A673 (cell line): ENCODE measurements around the gene ZNF837. TPM values are rescaled to one million over a fixed set of nuclear protein-coding genes. Genes with fewer than 3 reads are reported as not detected.
"Not testable (repeated sequence)": the region's sequence is repeated elsewhere in the genome, so short reads cannot be mapped to it uniquely, and the experiment has no call there.

ENCODE experiments used
- BruUV-seq: library from RNA; stranded (reverse); fragments of 400-500 nt; replicated peaks from 2 replicates; lab custom pipeline; 2021; lab: Mats Ljungman, UMichigan
- CTCF ChIA-PET: fragments of 300-600 bp; sonication (Branson Sonifier 250); formaldehyde crosslinking; loops from one replicate; lab custom pipeline; 2022; ENCODE audit warnings: antibody characterized with exemption; lab: Charles Lee
- POLR2A ChIA-PET: fragments of 300-600 bp; sonication (Branson Sonifier 250); formaldehyde crosslinking; loops from one replicate; lab custom pipeline; 2022; ENCODE audit warnings: antibody characterized with exemption; ENCODE audit not compliant: low non-redundant PET; lab: Charles Lee
- DNase-seq: peaks from one replicate; pipeline ENCODE4 v3.0.0-alpha.2; 2015; ENCODE audit warnings: low spot score
- H3K27ac ChIP-seq: fragments of 200-600 bp; sonication (generic); 2 replicates; pipeline ENCODE4 v1.5.1; 2016; ENCODE audit warnings: mixed run types, low read depth, mild to moderate bottlenecking, mixed read lengths, antibody characterized with exemption, low read length; ENCODE audit not compliant: poor library complexity, severe bottlenecking
- H3K27me3 ChIP-seq: fragments of 200-600 bp; sonication (generic); replicated peaks from 2 replicates; pipeline ENCODE4 v1.6.1; 2017; ENCODE audit warnings: mixed run types, low read depth, mild to moderate bottlenecking, mixed read lengths, antibody characterized with exemption, low read length; ENCODE audit not compliant: insufficient read depth, poor library complexity
- H3K36me3 ChIP-seq: fragments of 200-600 bp; sonication (generic); 2 replicates; pipeline ENCODE4 v1.6.1; 2016; ENCODE audit warnings: mixed run types, mild to moderate bottlenecking, mixed read lengths, antibody characterized with exemption, low read length; ENCODE audit not compliant: insufficient read depth, poor library complexity, severe bottlenecking
- H3K4me1 ChIP-seq: fragments of 200-600 bp; sonication (generic); 2 replicates; pipeline ENCODE4 v1.6.1; 2017; ENCODE audit warnings: mixed run types, mild to moderate bottlenecking, mixed read lengths, antibody characterized with exemption, low read length; ENCODE audit not compliant: insufficient read depth, poor library complexity, severe bottlenecking
- H3K4me3 ChIP-seq: fragments of 200-600 bp; sonication (generic); 2 replicates; pipeline ENCODE4 v1.5.1; 2016; ENCODE audit warnings: low read depth, mixed run types, mild to moderate bottlenecking, mixed read lengths, low read length; ENCODE audit not compliant: poor library complexity, severe bottlenecking
- H3K9me3 ChIP-seq: fragments of 200-600 bp; sonication (generic); 2 replicates; pipeline ENCODE4 v1.6.1; 2016; ENCODE audit warnings: mixed run types, low read depth, mild to moderate bottlenecking, mixed read lengths, antibody characterized with exemption, low read length; ENCODE audit not compliant: poor library complexity, severe bottlenecking
- CTCF ChIP-seq: fragments of 300-800, 200-600 bp; sonication (generic); conservative IDR thresholded peaks from 2 replicates; pipeline ENCODE4 v1.5.1; 2017; ENCODE audit warnings: low read depth, mild to moderate bottlenecking, antibody characterized with exemption, low read length, moderate library complexity, mixed read lengths
- EZH2 ChIP-seq: fragments of 200-600 bp; sonication (generic); IDR thresholded peaks from 2 replicates; pipeline ENCODE4 v1.6.1; 2017; ENCODE audit warnings: borderline replicate concordance, low read depth, mild to moderate bottlenecking, mixed read lengths, antibody characterized with exemption, low read length; ENCODE audit not compliant: poor library complexity, severe bottlenecking
- intact Hi-C: fragments of 100-400 bp; cut with micrococcal nuclease; formaldehyde crosslinking; loops from one replicate; pipeline ENCODE4 v1.10.0; 2022; ENCODE audit not compliant: unreplicated experiment
- total RNA-seq: library from RNA; stranded (reverse); gene quantifications from 2 replicates; pipeline ENCODE4 v1.2.3, GENCODE V29; 2021

The ZNF837 gene
- total RNA-seq, 1 experiment from 2014 or later: 1.3 TPM

DNA sequence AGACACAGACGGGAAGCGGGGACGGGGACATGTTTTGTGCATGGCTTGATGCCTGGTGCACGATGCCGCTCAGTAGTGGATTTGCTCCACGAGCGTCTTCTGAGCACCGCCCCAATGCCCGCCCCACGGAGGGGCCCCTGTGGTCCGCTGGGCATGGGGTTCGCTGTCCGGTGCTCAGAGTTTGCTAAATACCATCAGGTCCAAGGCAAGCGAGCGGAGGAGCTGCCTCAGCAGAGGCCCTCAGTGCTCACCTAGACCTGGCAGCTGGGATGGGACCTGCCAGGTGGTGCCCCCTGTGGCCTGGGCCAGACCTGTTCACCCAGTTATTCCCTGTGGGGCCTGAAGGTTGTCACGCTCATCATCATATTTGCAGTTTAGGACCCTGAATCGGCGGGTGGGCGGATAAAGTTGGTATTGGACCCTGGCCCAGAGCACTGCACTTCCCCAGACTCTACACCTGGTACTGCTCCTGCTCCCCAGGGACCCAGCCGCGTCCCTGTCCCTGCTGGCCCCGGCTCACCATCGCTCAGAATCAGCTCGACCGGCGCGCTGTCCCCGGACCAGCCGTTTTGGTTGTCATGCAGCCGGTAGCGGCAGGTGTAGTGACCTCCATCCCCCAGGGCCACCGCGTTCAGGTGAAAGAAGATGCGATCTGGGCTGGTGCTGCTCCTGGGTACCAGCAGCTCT is 29.8 kb downstream of the ZNF837 start:
- Histone ChIP-seq H3K36me3 (no peaks in the 10 kb centered on the region), H3K27ac (no peak overlapping the region), H3K27me3 (no peaks in the 10 kb centered on the region), H3K4me1 (peaks cover 8% of the 10 kb centered on the region), H3K9me3 (no peaks in the 10 kb centered on the region), H3K4me3 (no peak overlapping the region)
- no TSS peak for BruUV-seq
- intact Hi-C loops: no loop called here
- no peak for DNase-seq
- ChIA-PET CTCF (no interaction called here), POLR2A (no interaction called here)
- TF ChIP-seq EZH2 (no peak), CTCF (no peak)

DNA sequence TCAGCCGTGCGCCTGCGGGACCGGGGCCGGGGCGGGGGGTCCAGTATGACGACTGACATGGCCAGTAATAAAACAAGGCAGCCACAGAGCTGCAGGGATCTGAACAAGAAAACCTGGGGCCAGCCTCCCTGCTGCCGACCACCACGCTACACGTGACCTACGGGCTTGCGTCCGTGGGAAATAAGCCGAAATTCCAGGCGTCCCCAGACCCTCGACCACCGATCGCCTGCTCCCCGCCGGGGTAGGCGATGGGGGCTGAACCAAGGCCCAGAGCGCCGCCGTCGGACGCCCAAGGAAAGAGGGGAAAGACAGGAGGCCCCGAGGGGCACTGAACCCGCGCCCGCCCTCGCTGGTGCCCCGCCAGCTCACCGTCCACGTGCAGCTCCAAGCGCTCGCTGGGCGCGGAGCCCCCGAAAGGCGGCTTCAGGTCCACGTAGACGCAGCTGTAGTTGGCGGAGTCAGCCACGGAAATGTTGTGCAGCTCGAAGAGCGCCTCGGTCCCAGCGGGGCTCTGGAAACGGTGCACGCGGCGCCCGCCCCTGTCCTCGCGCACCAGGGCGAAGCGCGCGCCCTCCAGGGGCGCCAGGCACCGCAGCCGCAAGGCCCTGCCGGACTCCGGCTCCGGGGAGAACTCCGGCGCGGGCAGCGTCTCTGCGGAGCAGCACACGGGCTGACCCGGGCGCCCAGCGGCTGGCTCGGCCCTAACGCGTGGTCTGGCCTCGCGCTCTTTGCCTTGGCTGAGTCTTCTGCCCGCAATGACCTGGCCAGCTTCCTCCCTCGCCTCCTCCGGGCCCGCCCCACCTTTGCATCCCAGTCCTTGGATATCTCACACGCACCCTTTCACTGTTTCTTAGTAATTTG is 30.6 kb downstream of the ZNF837 start:
- POLR2A ChIA-PET: no interaction called here
- Histone ChIP-seq H3K27me3 (no peaks in the 10 kb centered on the region), H3K4me3 (no peak overlapping the region), H3K4me1 (peaks cover 8% of the 10 kb centered on the region), H3K27ac (no peak overlapping the region), H3K9me3 (no peaks in the 10 kb centered on the region), H3K36me3 (no peaks in the 10 kb centered on the region)
- intact Hi-C loops: no loop called here
- CTCF ChIA-PET: no interaction called here
- DNase-seq: no peak
- no TSS peak for BruUV-seq
- TF ChIP-seq EZH2: no peak
- TF ChIP-seq CTCF: no peak

GRCh38 chr19:58349590-58349989 is 31.2 kb downstream of the ZNF837 start:
- Histone ChIP-seq H3K4me3 (no peak overlapping the region), H3K27ac (no peak overlapping the region), H3K27me3 (no peaks in the 10 kb centered on the region), H3K4me1 (peaks cover 8% of the 10 kb centered on the region), H3K36me3 (no peaks in the 10 kb centered on the region), H3K9me3 (no peaks in the 10 kb centered on the region)
- intact Hi-C loops: no loop called here
- CTCF ChIA-PET: no interaction called here
- TF ChIP-seq CTCF (no peak), EZH2 (no peak)
- no peak for DNase-seq
- no TSS peak for BruUV-seq
- POLR2A ChIA-PET: interaction anchor here (0.7 kb wide), 1 partner anchor 32 kb away, joined by 8 read pairs; no protein-coding TSS in a partner anchor

DNA sequence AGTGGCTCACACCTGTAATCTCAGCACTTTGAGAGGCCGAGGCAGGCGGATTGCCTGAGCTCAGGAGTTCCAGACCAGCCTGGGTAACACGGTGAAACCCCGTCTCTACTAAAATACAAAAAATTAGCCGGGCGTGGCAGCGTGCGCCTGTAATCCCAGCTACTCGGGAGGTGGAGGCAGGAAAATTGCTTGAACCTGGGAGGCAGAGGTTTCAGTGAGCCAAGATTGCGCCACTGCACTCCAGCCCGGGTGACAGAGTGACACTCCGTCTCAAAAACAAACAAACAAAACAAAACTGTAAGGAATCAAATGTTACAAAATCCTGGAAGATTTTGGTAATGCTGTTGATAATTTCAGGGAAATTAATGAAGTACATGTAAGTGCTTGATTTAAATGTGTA is 32.8 kb downstream of the ZNF837 start:
- not testable (repeated sequence) for BruUV-seq

More for the DNA sequence above, 32.8 kb downstream of the ZNF837 start:
- H3K9me3 ChIP-seq, H3K27ac ChIP-seq, H3K27me3 ChIP-seq, intact Hi-C loops, H3K4me1 ChIP-seq, DNase-seq, H3K36me3 ChIP-seq: not testable (repeated sequence)
- ChIA-PET CTCF (interaction anchor here (0.6 to 1.4 kb wide), 3 partner anchors 14 to 24 kb away, joined by 3 read pairs; partner anchors contain the start of gene ZNF497), POLR2A (interaction anchor here (0.5 to 0.6 kb wide), 2 partner anchors 8 to 860 kb away, joined by 4 to 5 read pairs; partner anchors contain the start of gene ZNF419)
- peak overlapping the region; percentile 89 for H3K4me3 ChIP-seq
